OCI-LY3 (cell line): Measurements from ENCODE around the gene ACE.

Experiments used
- EZH2phosphoT487 ChIP-seq: fragments of 200-600 bp; shearing (Covaris generic); IDR thresholded peaks from 2 replicates; pipeline ENCODE4 v1.6.1; 2018; ENCODE audit warnings: antibody characterized with exemption, mixed run types, low read depth
- TF ChIP-seq, protein P1 (sequence below): fragments of 200-600, 300-600 bp; sonication (generic); IDR thresholded peaks from 2 replicates; pipeline ENCODE4 v1.5.1; 2014; ENCODE audit warnings: antibody characterized with exemption, low read length, low read depth

DNA sequence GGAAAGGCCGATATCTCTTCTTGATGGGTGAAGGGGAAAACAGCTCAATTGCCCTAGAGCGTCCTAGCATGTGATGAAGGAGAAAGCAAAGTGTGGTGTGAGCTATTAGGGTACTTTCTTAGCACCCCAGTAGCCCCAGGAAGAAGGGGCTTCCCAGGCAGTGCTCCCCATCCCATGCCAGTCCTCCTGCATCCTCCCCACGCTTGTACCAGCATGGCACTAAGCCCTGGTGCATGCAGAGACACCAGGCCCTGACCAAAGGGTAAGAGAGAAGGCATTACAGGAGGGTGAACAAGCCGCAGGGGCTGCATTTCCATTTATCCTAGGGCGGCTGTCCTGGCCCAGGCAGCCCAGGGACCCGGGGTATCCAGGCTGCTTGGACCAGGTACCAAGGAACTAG is 33.8 kb upstream of the ACE start:
- no peak for TF ChIP-seq EZH2phosphoT487
- TF ChIP-seq, protein P1, sequence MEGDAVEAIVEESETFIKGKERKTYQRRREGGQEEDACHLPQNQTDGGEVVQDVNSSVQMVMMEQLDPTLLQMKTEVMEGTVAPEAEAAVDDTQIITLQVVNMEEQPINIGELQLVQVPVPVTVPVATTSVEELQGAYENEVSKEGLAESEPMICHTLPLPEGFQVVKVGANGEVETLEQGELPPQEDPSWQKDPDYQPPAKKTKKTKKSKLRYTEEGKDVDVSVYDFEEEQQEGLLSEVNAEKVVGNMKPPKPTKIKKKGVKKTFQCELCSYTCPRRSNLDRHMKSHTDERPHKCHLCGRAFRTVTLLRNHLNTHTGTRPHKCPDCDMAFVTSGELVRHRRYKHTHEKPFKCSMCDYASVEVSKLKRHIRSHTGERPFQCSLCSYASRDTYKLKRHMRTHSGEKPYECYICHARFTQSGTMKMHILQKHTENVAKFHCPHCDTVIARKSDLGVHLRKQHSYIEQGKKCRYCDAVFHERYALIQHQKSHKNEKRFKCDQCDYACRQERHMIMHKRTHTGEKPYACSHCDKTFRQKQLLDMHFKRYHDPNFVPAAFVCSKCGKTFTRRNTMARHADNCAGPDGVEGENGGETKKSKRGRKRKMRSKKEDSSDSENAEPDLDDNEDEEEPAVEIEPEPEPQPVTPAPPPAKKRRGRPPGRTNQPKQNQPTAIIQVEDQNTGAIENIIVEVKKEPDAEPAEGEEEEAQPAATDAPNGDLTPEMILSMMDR: no peak
